Measurements from ENCODE around the gene UHRF1. TPM values are rescaled to one million over a fixed set of nuclear protein-coding genes. Genes with fewer than 3 reads are reported as not detected.
A peak's percentile ranks its signal among the peaks of the same experiment; 100 is the strongest.

The UHRF1 gene
- total and polyA plus RNA-seq, 2 of the 13 experiments (the other 11 are each of a cell fraction or from before 2014, with no cell fraction given): 6.8 to 78.4 TPM

DNA sequence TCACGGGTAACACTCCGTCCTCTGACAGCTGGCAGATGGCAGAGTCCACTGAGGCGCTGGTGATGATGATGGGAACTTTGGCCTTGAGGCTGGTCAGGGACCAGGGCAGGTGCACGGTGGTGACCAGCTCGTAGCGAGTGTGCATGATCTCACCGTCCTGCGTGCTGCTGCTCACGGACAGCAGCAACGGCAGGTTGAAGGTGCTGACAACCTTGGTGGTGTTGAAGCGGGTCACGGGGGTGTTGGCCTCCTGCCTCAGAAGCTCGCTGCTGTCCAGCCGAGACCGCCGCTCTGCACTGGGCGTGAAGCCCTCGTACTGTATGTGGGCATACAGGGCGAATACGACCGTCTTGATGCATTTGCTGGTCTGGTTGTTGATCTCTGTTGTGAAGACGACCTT lies 18.2 kb upstream of the UHRF1 start (continued):
- 0 out of 2 replicates have a peak, but pooled peaks have one; percentile 25 for TF ChIP-seq HNRNPL (IDR thresholded peaks at IDR 0.05; ENCODE audit: low read depth, low read length)
- TF ChIP-seq, protein P1, sequence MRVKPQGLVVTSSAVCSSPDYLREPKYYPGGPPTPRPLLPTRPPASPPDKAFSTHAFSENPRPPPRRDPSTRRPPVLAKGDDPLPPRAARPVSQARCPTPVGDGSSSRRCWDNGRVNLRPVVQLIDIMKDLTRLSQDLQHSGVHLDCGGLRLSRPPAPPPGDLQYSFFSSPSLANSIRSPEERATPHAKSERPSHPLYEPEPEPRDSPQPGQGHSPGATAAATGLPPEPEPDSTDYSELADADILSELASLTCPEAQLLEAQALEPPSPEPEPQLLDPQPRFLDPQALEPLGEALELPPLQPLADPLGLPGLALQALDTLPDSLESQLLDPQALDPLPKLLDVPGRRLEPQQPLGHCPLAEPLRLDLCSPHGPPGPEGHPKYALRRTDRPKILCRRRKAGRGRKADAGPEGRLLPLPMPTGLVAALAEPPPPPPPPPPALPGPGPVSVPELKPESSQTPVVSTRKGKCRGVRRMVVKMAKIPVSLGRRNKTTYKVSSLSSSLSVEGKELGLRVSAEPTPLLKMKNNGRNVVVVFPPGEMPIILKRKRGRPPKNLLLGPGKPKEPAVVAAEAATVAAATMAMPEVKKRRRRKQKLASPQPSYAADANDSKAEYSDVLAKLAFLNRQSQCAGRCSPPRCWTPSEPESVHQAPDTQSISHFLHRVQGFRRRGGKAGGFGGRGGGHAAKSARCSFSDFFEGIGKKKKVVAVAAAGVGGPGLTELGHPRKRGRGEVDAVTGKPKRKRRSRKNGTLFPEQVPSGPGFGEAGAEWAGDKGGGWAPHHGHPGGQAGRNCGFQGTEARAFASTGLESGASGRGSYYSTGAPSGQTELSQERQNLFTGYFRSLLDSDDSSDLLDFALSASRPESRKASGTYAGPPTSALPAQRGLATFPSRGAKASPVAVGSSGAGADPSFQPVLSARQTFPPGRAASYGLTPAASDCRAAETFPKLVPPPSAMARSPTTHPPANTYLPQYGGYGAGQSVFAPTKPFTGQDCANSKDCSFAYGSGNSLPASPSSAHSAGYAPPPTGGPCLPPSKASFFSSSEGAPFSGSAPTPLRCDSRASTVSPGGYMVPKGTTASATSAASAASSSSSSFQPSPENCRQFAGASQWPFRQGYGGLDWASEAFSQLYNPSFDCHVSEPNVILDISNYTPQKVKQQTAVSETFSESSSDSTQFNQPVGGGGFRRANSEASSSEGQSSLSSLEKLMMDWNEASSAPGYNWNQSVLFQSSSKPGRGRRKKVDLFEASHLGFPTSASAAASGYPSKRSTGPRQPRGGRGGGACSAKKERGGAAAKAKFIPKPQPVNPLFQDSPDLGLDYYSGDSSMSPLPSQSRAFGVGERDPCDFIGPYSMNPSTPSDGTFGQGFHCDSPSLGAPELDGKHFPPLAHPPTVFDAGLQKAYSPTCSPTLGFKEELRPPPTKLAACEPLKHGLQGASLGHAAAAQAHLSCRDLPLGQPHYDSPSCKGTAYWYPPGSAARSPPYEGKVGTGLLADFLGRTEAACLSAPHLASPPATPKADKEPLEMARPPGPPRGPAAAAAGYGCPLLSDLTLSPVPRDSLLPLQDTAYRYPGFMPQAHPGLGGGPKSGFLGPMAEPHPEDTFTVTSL (CRISPR knock-in tag; IDR thresholded peaks at IDR 0.05; ENCODE audit: borderline replicate concordance): no peak
- TF ChIP-seq, protein P2, sequence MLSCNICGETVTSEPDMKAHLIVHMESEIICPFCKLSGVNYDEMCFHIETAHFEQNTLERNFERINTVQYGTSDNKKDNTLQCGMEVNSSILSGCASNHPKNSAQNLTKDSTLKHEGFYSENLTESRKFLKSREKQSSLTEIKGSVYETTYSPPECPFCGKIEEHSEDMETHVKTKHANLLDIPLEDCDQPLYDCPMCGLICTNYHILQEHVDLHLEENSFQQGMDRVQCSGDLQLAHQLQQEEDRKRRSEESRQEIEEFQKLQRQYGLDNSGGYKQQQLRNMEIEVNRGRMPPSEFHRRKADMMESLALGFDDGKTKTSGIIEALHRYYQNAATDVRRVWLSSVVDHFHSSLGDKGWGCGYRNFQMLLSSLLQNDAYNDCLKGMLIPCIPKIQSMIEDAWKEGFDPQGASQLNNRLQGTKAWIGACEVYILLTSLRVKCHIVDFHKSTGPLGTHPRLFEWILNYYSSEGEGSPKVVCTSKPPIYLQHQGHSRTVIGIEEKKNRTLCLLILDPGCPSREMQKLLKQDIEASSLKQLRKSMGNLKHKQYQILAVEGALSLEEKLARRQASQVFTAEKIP (CRISPR knock-in tag; IDR thresholded peaks at IDR 0.05; ENCODE audit: borderline replicate concordance): no peak
- TF ChIP-seq, protein P3, sequence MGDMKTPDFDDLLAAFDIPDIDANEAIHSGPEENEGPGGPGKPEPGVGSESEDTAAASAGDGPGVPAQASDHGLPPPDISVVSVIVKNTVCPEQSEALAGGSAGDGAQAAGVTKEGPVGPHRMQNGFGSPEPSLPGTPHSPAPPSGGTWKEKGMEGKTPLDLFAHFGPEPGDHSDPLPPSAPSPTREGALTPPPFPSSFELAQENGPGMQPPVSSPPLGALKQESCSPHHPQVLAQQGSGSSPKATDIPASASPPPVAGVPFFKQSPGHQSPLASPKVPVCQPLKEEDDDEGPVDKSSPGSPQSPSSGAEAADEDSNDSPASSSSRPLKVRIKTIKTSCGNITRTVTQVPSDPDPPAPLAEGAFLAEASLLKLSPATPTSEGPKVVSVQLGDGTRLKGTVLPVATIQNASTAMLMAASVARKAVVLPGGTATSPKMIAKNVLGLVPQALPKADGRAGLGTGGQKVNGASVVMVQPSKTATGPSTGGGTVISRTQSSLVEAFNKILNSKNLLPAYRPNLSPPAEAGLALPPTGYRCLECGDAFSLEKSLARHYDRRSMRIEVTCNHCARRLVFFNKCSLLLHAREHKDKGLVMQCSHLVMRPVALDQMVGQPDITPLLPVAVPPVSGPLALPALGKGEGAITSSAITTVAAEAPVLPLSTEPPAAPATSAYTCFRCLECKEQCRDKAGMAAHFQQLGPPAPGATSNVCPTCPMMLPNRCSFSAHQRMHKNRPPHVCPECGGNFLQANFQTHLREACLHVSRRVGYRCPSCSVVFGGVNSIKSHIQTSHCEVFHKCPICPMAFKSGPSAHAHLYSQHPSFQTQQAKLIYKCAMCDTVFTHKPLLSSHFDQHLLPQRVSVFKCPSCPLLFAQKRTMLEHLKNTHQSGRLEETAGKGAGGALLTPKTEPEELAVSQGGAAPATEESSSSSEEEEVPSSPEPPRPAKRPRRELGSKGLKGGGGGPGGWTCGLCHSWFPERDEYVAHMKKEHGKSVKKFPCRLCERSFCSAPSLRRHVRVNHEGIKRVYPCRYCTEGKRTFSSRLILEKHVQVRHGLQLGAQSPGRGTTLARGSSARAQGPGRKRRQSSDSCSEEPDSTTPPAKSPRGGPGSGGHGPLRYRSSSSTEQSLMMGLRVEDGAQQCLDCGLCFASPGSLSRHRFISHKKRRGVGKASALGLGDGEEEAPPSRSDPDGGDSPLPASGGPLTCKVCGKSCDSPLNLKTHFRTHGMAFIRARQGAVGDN (CRISPR knock-in tag; IDR thresholded peaks at IDR 0.05): peak; percentile 72
- TF ChIP-seq ZNF12 (CRISPR knock-in tag; IDR thresholded peaks at IDR 0.05): no peak
- TF ChIP-seq, protein P4, sequence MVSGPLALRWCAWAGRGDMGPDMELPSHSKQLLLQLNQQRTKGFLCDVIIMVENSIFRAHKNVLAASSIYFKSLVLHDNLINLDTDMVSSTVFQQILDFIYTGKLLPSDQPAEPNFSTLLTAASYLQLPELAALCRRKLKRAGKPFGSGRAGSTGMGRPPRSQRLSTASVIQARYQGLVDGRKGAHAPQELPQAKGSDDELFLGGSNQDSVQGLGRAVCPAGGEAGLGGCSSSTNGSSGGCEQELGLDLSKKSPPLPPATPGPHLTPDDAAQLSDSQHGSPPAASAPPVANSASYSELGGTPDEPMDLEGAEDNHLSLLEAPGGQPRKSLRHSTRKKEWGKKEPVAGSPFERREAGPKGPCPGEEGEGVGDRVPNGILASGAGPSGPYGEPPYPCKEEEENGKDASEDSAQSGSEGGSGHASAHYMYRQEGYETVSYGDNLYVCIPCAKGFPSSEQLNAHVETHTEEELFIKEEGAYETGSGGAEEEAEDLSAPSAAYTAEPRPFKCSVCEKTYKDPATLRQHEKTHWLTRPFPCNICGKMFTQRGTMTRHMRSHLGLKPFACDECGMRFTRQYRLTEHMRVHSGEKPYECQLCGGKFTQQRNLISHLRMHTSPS (CRISPR knock-in tag; IDR thresholded peaks at IDR 0.05; ENCODE audit: low read depth): peak; percentile 16; the same call in 1 of the 2 replicates
- TF ChIP-seq ZNF768 (CRISPR knock-in tag; IDR thresholded peaks at IDR 0.05): peak; percentile 28; the same call in 1 of the 2 replicates
- TF ChIP-seq FOXO1 (CRISPR knock-in tag; IDR thresholded peaks at IDR 0.05): 0 out of 2 replicates have a peak, but pooled peaks have one; percentile 12
- TF ChIP-seq ZBTB8A (CRISPR knock-in tag; IDR thresholded peaks at IDR 0.05; ENCODE audit: borderline replicate concordance, low read depth): no peak
- TF ChIP-seq ZBTB20 (CRISPR knock-in tag; IDR thresholded peaks at IDR 0.05; ENCODE audit: borderline replicate concordance, low read depth): 0 out of 2 replicates have a peak, but pooled peaks have one; percentile 37
